IMR-90 (cell line): ENCODE data around the gene METTL24. TPM values are rescaled to one million over a fixed set of nuclear protein-coding genes. Genes with fewer than 3 reads are reported as not detected.

Source experiments
- ATAC-seq: fragments of 200-7000 bp; cut with Tn5 transposase; 2 replicates; pipeline ENCODE4 v1.9.1; 2020; ENCODE audit warnings: low read depth, mild to moderate bottlenecking, moderate library complexity
- BruUV-seq: library from RNA; stranded (reverse); fragments of 400-500 nt; replicated peaks from 2 replicates; lab custom pipeline; 2021; lab: Mats Ljungman, UMichigan
- CTCF ChIA-PET: fragments of 300-600 bp; formaldehyde crosslinking; extraction: SDS; loops from one replicate; lab custom pipeline; 2021; ENCODE audit warnings: antibody characterized with exemption; lab: Yijun Ruan, JAX
- POLR2A ChIA-PET: fragments of 300-600 bp; sonication (Branson Sonifier 250); formaldehyde crosslinking; loops from one replicate; lab custom pipeline; 2022; ENCODE audit warnings: antibody characterized with exemption; ENCODE audit not compliant: unreplicated experiment; lab: Charles Lee
- DNase-seq: peaks from one replicate; pipeline ENCODE4 v3.0.0; 2013
- H2AFZ ChIP-seq: replicated peaks from 2 replicates; pipeline ENCODE3; 2013; ENCODE audit warnings: low read length, mild to moderate bottlenecking; ENCODE audit not compliant: poor library complexity
- H2AK5ac ChIP-seq: 2 replicates; pipeline ENCODE4 v1.6.1; 2013; ENCODE audit warnings: low read depth, low read length, inconsistent platforms
- H2AK9ac ChIP-seq: replicated peaks from 2 replicates; pipeline ENCODE3; 2013; ENCODE audit warnings: mild to moderate bottlenecking, low read depth, low read length, moderate library complexity; ENCODE audit not compliant: poor library complexity
- H2BK120ac ChIP-seq: 2 replicates; pipeline ENCODE4 v1.6.1; 2013; ENCODE audit warnings: low read depth, low read length, inconsistent platforms
- H2BK15ac ChIP-seq: 3 replicates; pipeline ENCODE4 v1.6.1; 2013; ENCODE audit warnings: low read depth, low read length, inconsistent platforms
- H2BK20ac ChIP-seq: 2 replicates; pipeline ENCODE4 v1.6.1; 2013; ENCODE audit warnings: low read depth, mild to moderate bottlenecking, inconsistent platforms, low read length, moderate library complexity
- H2BK5ac ChIP-seq: 2 replicates; pipeline ENCODE4 v1.6.1; 2013; ENCODE audit warnings: mild to moderate bottlenecking, low read depth, low read length, inconsistent platforms; ENCODE audit not compliant: poor library complexity, severe bottlenecking
- H3K14ac ChIP-seq: replicated peaks from 2 replicates; pipeline ENCODE4 v1.6.1; 2013; ENCODE audit warnings: low read depth, low read length, inconsistent platforms
- H3K18ac ChIP-seq: 2 replicates; pipeline ENCODE4 v1.6.1; 2013; ENCODE audit warnings: low read depth, low read length, control low read depth
- H3K23ac ChIP-seq: 2 replicates; pipeline ENCODE4 v1.6.1; 2013; ENCODE audit warnings: low read depth, low read length, inconsistent platforms
- H3K27ac ChIP-seq: 2 replicates; pipeline ENCODE4 v1.5.1; 2013; ENCODE audit warnings: mild to moderate bottlenecking, control low read depth, low read length; ENCODE audit not compliant: insufficient read depth
- H3K27me3 ChIP-seq: 2 replicates; pipeline ENCODE4 v1.6.1; 2013; ENCODE audit warnings: low read length; ENCODE audit not compliant: control insufficient read depth, insufficient read depth
- H3K36me3 ChIP-seq: 2 replicates; pipeline ENCODE4 v1.6.1; 2013; ENCODE audit warnings: low read length, mixed read lengths; ENCODE audit not compliant: control insufficient read depth, insufficient read depth
- H3K4ac ChIP-seq: 2 replicates; pipeline ENCODE4 v1.6.1; 2013; ENCODE audit warnings: low read depth, low read length, inconsistent platforms
- H3K4me1 ChIP-seq: 2 replicates; pipeline ENCODE4 v1.6.1; 2013; ENCODE audit warnings: low read length, mixed read lengths; ENCODE audit not compliant: control insufficient read depth, insufficient read depth
- H3K4me2 ChIP-seq: 2 replicates; pipeline ENCODE4 v1.6.1; 2013; ENCODE audit warnings: low read depth, mild to moderate bottlenecking, control low read depth, low read length, moderate library complexity
- H3K4me3 ChIP-seq: 2 replicates; pipeline ENCODE4 v1.5.1; 2013; ENCODE audit warnings: low read depth, mild to moderate bottlenecking, control low read depth, low read length, moderate library complexity; ENCODE audit not compliant: insufficient read depth
- H3K56ac ChIP-seq: 2 replicates; pipeline ENCODE4 v1.6.1; 2013; ENCODE audit warnings: low read length, inconsistent platforms; ENCODE audit not compliant: insufficient read depth; ENCODE audit errors: extremely low read depth
- H3K79me1 ChIP-seq, 2 experiments: 2 replicates each; pipeline ENCODE4 v1.6.1; 2013; ENCODE audit warnings: low read length in 2 of 2, inconsistent platforms in 1 of 2, low read depth in 1 of 2
- H3K9ac ChIP-seq: 2 replicates; pipeline ENCODE4 v1.6.1; 2013; ENCODE audit warnings: low read depth, low read length, control low read depth
- H3K9me1 ChIP-seq: 2 replicates; pipeline ENCODE4 v1.6.1; 2013; ENCODE audit warnings: low read length, inconsistent platforms; ENCODE audit not compliant: insufficient read depth
- H3K9me3 ChIP-seq: 2 replicates; pipeline ENCODE4 v1.6.1; 2013; ENCODE audit warnings: low read length; ENCODE audit not compliant: control insufficient read depth, insufficient read depth
- H4K20me1 ChIP-seq: 2 replicates; pipeline ENCODE4 v1.6.1; 2013; ENCODE audit warnings: low read length, inconsistent platforms; ENCODE audit not compliant: insufficient read depth
- H4K5ac ChIP-seq: 2 replicates; pipeline ENCODE4 v1.6.1; 2013; ENCODE audit warnings: mild to moderate bottlenecking, low read depth, low read length, control low read depth
- H4K8ac ChIP-seq, 2 experiments: 2 replicates each; pipeline ENCODE4 v1.6.1; 2013; ENCODE audit warnings: low read depth in 2 of 2, low read length in 2 of 2, control low read depth in 1 of 2, inconsistent platforms in 1 of 2
- H4K91ac ChIP-seq: 2 replicates; pipeline ENCODE4 v1.6.1; 2013; ENCODE audit warnings: low read depth, low read length, inconsistent platforms; ENCODE audit not compliant: insufficient read depth
- CEBPB ChIP-seq: IDR thresholded peaks from 2 replicates; pipeline ENCODE4 v1.6.1; 2012; ENCODE audit warnings: low read depth, low read length, improper control_type of control experiment
- FOS ChIP-seq: fragments of 150-350 bp; IDR thresholded peaks from 2 replicates; pipeline ENCODE4 v1.6.1; 2016; ENCODE audit warnings: low read depth, low read length
- NFE2L2 ChIP-seq: fragments of 150-350 bp; IDR thresholded peaks from 2 replicates; pipeline ENCODE4 v1.6.1; 2016; ENCODE audit warnings: low read depth, mild to moderate bottlenecking, low read length
- POLR2A ChIP-seq: IDR thresholded peaks from 2 replicates; pipeline ENCODE4 v1.6.1; 2012; ENCODE audit warnings: mild to moderate bottlenecking, low read depth, low read length
- RFX5 ChIP-seq: IDR thresholded peaks from 2 replicates; pipeline ENCODE4 v1.8.0; 2012; ENCODE audit warnings: low read depth, mild to moderate bottlenecking, low read length, moderate library complexity
- WGBS, 2 experiments: methylation state at CpG; one replicate each; pipeline versions ENCODE4 v1.1.5 to v1.1.7; 2013; ENCODE audit warnings: missing lambda C conversion rate in 2 of 2; ENCODE audit not compliant: insufficient read length in 1 of 2; ENCODE audit errors: extremely low coverage in 2 of 2; 5-methylcytosine and 5-hydroxymethylcytosine counted together
- dilution Hi-C: fragments of 300-500 bp; cut with HindIII; formaldehyde crosslinking; loops from one replicate; pipeline ENCODE4 v1.14.3; 2018; ENCODE audit warnings: low sequenced_read_pairs; ENCODE audit not compliant: unreplicated experiment
- in situ Hi-C: fragments of 300-500 bp; cut with MboI; formaldehyde crosslinking; loops from 3 replicates; pipeline ENCODE4 v1.14.3; 2019; ENCODE audit warnings: low sequenced_read_pairs, inconsistent platforms, mixed read lengths
- intact Hi-C: fragments of 100-400 bp; cut with micrococcal nuclease; formaldehyde crosslinking; loops from 2 replicates; pipeline ENCODE4 v1.10.0; 2022
- polyA plus RNA-seq, 3 experiments: library from polyadenylated mRNA; depleted of rRNA; stranded (reverse); fragments of >200 nt; gene quantifications; 2 replicates each; pipeline ENCODE4 v1.2.3, GENCODE V29; 2012; ENCODE audit warnings: low replicate concordance in 1 of 3
- total RNA-seq: library from RNA; depleted of rRNA; stranded (reverse); fragments of >200 nt; gene quantifications from 2 replicates; pipeline ENCODE4 v1.2.3, GENCODE V29; 2012

The METTL24 gene
- total and polyA plus RNA-seq, 2 of the 4 experiments (the other 2 are of a cell fraction), result not detected

DNA sequence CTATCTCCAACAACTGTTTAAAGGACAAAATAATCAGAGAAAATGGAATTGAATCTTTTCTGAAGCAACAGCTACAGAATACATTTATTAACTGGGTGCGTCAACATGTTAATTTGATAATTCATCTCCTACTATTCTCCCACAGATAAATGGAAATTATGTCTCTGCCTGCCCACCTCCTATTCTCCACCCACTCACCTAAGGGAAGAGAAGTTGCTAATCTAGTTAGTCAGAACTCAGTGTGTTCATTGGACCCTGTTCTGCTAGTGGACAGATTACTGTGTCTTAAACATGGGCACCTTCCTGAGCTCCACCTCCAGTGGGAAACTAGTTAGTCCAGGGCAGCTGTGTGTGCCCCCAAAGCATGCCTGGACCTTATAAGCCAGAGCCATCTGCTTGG is 41.0 kb downstream of the METTL24 start:
- WGBS, 2 experiments, result no CpG with 5 or more reads among the region's 1 CpG
- H3K27ac ChIP-seq, result no peak overlapping the region
- DNase-seq, result no peak
- no peak overlapping the region for H4K91ac ChIP-seq
- in situ Hi-C loops (no loop called here), intact Hi-C loops (no loop called here), dilution Hi-C loops (no loop called here)
- H3K27me3 ChIP-seq, result peaks cover 12% of the 10 kb centered on the region
- BruUV-seq, result no TSS peak
- no peak overlapping the region for H2BK120ac ChIP-seq
- no peak overlapping the region for H3K23ac ChIP-seq
- no peak overlapping the region for H3K4ac ChIP-seq
- H3K4me3 ChIP-seq, result no peak overlapping the region
- no peak overlapping the region for H2BK20ac ChIP-seq
- TF ChIP-seq FOS (no peak), POLR2A (no peak), RFX5 (no peak), CEBPB (no peak), NFE2L2 (no peak)
- no peak overlapping the region for H3K18ac ChIP-seq
- H3K79me1 ChIP-seq, result no peaks in the 10 kb centered on the region
- H3K9me3 ChIP-seq, result no peaks in the 10 kb centered on the region
- H2BK5ac ChIP-seq, result no peak overlapping the region
- H4K20me1 ChIP-seq, result no peaks in the 10 kb centered on the region
- H3K4me2 ChIP-seq, result no peak overlapping the region
- no peaks in the 10 kb centered on the region for H3K9me1 ChIP-seq
- H3K56ac ChIP-seq, result no peak overlapping the region
- no peaks in the 10 kb centered on the region for H3K36me3 ChIP-seq
- no peak overlapping the region for H2AK9ac ChIP-seq
- no peaks in the 10 kb centered on the region; the same call in 1 of the 2 replicates for H3K4me1 ChIP-seq
- no peak overlapping the region for H4K8ac ChIP-seq
- H3K9ac ChIP-seq, result no peak overlapping the region
- H2AK5ac ChIP-seq, result no peak overlapping the region
- H2BK15ac ChIP-seq, result no peak overlapping the region
- ChIA-PET CTCF (no interaction called here), POLR2A (no interaction called here)
- no peak for ATAC-seq
- H2AFZ ChIP-seq, result no peak overlapping the region
- no peak overlapping the region for H3K14ac ChIP-seq
- H4K5ac ChIP-seq, result no peak overlapping the region
